Heart left ventricle (tissue), 16 donors: ENCODE measurements around the gene PEPD. TPM values are rescaled to one million over a fixed set of nuclear protein-coding genes. Genes with fewer than 3 reads are reported as not detected.

Experiments used
- ATAC-seq, 4 donors: fragments of 200-7000 bp; cut with Tn5 transposase; one replicate each; pipeline ENCODE4 v1.9.1; 2020 to 2022; ENCODE audit warnings: moderate library complexity in 4 of 4, mild to moderate bottlenecking in 3 of 4, moderate number of reproducible peaks in 1 of 4
- DNase-seq, 5 donors: peaks; one replicate each; pipeline ENCODE4 v3.0.0-alpha.2; 2020
- H3K27ac ChIP-seq, 12 donors: fragments of 200-600 bp; sonication (generic) in 4 of 12; one replicate each; pipeline versions ENCODE4 v1.5.0 to v1.8.0; 2016 to 2022; ENCODE audit warnings: mild to moderate bottlenecking in 2 of 12
- H3K27me3 ChIP-seq, 9 donors: fragments of 200-600 bp; sonication (generic) in 2 of 9; one replicate each; pipeline versions ENCODE4 v1.5.1 to v1.8.0; 2016 to 2022; ENCODE audit warnings: mild to moderate bottlenecking in 3 of 9
- H3K36me3 ChIP-seq, 9 donors: fragments of 200-600 bp; sonication (generic) in 2 of 9; one replicate each; pipeline versions ENCODE4 v1.5.0 to v1.8.0; 2018 to 2022; ENCODE audit warnings: mild to moderate bottlenecking in 2 of 9
- H3K4me1 ChIP-seq, 12 donors: fragments of 200-600 bp; sonication (generic) in 4 of 12; one replicate each; pipeline versions ENCODE4 v1.5.0 to v1.8.0; 2016 to 2022; ENCODE audit warnings: mild to moderate bottlenecking in 3 of 12
- H3K4me3 ChIP-seq, 12 donors: fragments of 200-600 bp; sonication (generic) in 4 of 12; one replicate each; pipeline versions ENCODE4 v1.5.0 to v1.8.0; 2017 to 2022; ENCODE audit warnings: mild to moderate bottlenecking in 9 of 12, moderate library complexity in 4 of 12
- H3K9me3 ChIP-seq, 12 donors: fragments of 200-600 bp; sonication (generic) in 4 of 12; one replicate each; pipeline versions ENCODE4 v1.5.0 to v1.8.0; 2016 to 2022; ENCODE audit warnings: mild to moderate bottlenecking in 1 of 12
- POLR2A ChIP-seq, 2 donors: fragments of 450-650 bp; IDR thresholded peaks; one replicate each; pipeline ENCODE4 v1.6.1; 2017; ENCODE audit warnings: antibody characterized with exemption in 2 of 2, mild to moderate bottlenecking in 2 of 2, moderate library complexity in 2 of 2
- WGBS, 4 donors: extraction: QIAGEN DNeasy Blood & Tissue Kit in 2 of 4; methylation state at CpG; one replicate each; pipeline versions ENCODE4 v1.1.5 to v1.1.7; 2013 to 2018; 5-methylcytosine and 5-hydroxymethylcytosine counted together
- intact Hi-C, 10 donors: fragments of 100-400 bp; cut with DNase I; formaldehyde crosslinking; loops; one replicate each; pipeline versions ENCODE4 v1.11.1 to v1.14.2; 2022
- polyA plus RNA-seq, 2 donors: library from polyadenylated mRNA; stranded (reverse); fragments of 200-250 nt; gene quantifications; one replicate each; pipeline ENCODE4 v1.2.3, GENCODE V29; 2013
- total RNA-seq, 9 donors: library from RNA; depleted of rRNA in 2 of 9; stranded (reverse); fragments of >200 nt in 2 of 9; fragmentation: NEBNext Ultra II Directional in 3 of 9; extraction: Animal tissue kit (Norgen Biotek cat#: 25700) in 3 of 9; gene quantifications; one replicate each; pipeline versions ENCODE4 v1.1.0 to v1.2.4, GENCODE V29; 2016 to 2023
- TF ChIP-seq, protein P1 (sequence below), 12 donors: fragments of 200-600 bp; sonication (generic) in 4 of 12; IDR thresholded peaks; one replicate each; pipeline versions ENCODE4 v1.5.0 to v1.8.0; 2018 to 2022; ENCODE audit warnings: antibody characterized with exemption in 12 of 12, mild to moderate bottlenecking in 5 of 12
- donor health status: ischemic (EF 13 %, LVEDD 7.1; RV severe dilation, severe dysfunction).
- donor health status: healthy with polysubstance abuse.
- donor health status: DM: no; HTN: yes; CAD: no.
- donor health status: DM: no; HTN: no; CAD: no.
- donor health status: ischemic (EF 25% LVEDD 6.9; RV normal size, moderate dysfunction).
- donor health status: ischemic (EF 25% LVEDD 5.7; RV mildly dilated, moderate dysfunction).
- donor health status: healthy.
- donor health status: DM: yes; HTN: yes; CAD: no.
- donor health status: ischemic (EF 35%, LVEDD 5.7; RV mildly dilated, moderate dysfunction).
- donor health status: nonischemic (EF 11% LVEDD 7.7; RV severe dilation, severe dysfunction).
- donor health status: DM: yes; HTN: yes; CAD: no.
- donor health status: PGD.
- donor health status: ischemic (EF 29% LVEDD 5.4; RV normal size, mild dysfunction).
- donor health status: nonischemic (EF 23%, LVEDD 6.1; RV moderate dilation, normal function).

PEPD gene
- total and polyA plus RNA-seq, 11 donors, result 19.4 to 45.7 (median 29.9) TPM

DNA sequence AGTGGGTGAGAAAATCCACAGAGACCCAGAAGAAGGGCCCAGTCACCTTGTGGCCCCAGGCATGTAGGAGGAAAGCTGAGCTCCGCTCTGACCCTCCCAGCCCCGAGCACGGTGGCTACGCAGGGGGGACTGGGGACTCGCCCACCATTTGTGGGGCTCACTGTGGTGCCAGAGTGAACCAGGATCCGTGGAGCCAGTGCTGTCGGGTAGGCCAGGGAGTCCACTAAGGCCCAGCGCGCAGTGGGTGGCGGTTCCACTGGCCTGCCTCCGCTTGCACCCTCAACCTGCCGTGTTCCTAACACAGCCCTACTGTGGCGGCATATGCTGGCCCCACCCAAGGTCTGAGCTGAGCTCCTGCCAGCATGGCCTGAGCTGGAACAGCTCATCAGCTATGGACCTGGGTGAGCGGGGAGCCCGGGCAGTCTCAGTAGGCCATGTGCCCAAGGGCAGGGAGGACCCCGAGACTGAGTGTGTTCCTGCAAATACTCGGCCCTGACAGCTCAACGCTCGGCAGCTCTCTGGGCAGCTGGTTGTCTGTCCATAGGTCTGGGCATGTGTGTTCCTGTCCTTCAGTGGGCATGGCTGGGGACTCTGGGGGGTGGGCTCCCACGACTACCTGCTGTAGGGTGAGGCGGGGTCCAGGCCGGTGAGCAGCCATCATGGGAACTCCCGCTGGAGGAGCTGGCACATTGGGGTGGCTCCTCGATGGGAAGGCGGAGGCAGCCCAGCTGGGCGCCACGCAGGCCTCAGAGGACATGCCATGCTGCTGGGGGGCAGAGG is 111.5 kb downstream of the PEPD start:
- TF ChIP-seq POLR2A (IDR thresholded peaks at IDR 0.05), result no peak
- TF ChIP-seq, protein P1, sequence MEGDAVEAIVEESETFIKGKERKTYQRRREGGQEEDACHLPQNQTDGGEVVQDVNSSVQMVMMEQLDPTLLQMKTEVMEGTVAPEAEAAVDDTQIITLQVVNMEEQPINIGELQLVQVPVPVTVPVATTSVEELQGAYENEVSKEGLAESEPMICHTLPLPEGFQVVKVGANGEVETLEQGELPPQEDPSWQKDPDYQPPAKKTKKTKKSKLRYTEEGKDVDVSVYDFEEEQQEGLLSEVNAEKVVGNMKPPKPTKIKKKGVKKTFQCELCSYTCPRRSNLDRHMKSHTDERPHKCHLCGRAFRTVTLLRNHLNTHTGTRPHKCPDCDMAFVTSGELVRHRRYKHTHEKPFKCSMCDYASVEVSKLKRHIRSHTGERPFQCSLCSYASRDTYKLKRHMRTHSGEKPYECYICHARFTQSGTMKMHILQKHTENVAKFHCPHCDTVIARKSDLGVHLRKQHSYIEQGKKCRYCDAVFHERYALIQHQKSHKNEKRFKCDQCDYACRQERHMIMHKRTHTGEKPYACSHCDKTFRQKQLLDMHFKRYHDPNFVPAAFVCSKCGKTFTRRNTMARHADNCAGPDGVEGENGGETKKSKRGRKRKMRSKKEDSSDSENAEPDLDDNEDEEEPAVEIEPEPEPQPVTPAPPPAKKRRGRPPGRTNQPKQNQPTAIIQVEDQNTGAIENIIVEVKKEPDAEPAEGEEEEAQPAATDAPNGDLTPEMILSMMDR (IDR thresholded peaks at IDR 0.05), result no peak
- no peaks in the 10 kb centered on the region for H3K9me3 ChIP-seq
- intact Hi-C loops, result loop anchor here in 9 of 10 donors (5.0 to 10.0 kb wide), 5 partner anchors 55 to 268 kb away; partner anchors contain the start of gene CEBPA (in 6 of the 9)
- H3K27ac ChIP-seq, result no peak overlapping the region
- H3K27me3 ChIP-seq, result no peaks in the 10 kb centered on the region
- H3K4me3 ChIP-seq, result no peak overlapping the region
- 93 to 96% (median 94%) methylated on average over 21 to 27 of the region's 27 CpGs for WGBS, 4 donors
- peaks cover 0 to 5% (median 0%) of the 10 kb centered on the region in 12 donors for H3K4me1 ChIP-seq
- DNase-seq, result peak in 2 of 5 donors; percentile 15 to 51
- no peak for ATAC-seq
- peaks cover 0 to 22% (median 0%) of the 10 kb centered on the region in 9 donors for H3K36me3 ChIP-seq

DNA sequence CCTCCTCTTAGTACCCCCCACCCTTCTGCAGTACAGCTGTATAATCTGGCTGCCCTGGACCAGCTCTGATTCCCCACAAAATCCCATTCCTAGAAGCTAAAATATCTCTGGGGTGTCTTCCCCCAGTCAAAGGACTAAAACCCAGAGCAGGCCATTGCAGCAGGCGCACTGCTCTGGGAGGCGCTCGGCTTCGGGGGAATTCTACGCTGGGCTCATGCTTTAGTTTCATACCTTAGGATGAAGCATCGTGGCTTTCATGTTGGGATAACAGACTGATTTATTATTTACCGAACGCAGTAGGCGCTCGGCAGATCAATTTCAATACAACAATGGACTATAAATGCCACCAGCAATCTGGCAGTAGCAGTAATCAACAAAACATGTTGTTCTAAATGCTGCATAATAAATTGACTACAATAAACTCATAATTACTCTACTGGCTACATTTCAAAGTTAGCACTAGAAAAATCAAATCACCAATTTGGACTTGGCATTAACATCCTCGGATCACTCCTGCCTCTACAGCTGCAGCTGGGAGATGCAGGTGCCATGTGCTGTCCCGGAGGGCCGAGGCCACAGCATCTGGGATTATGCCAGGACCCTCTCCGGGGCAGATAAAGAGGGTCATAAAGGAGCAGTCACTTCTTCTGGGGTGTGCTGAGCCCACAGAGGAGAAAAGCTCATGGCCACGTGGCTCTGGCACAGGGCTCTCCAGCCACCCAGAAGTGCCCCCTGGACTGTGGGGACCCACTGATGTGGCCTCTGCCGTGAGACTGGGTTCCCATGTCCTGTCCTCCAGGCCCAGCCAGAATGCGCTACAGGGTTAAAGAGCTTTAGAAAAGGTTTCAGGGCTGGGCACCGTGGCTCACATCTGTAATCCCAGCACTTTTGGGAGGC is 112.8 kb downstream of the PEPD start:
- peaks cover 0 to 22% (median 0%) of the 10 kb centered on the region in 9 donors for H3K36me3 ChIP-seq
- no peaks in the 10 kb centered on the region for H3K9me3 ChIP-seq
- no peak for ATAC-seq
- no peaks in the 10 kb centered on the region for H3K27me3 ChIP-seq
- DNase-seq, result peak in 1 of 5 donors; percentile 2
- TF ChIP-seq, protein P1 (IDR thresholded peaks at IDR 0.05), result no peak
- no peak for TF ChIP-seq POLR2A (IDR thresholded peaks at IDR 0.05)
- H3K27ac ChIP-seq, result no peak overlapping the region
- intact Hi-C loops, result loop anchor here in 9 of 10 donors (5.0 to 10.0 kb wide), 5 partner anchors 54 to 266 kb away; partner anchors contain the start of gene CEBPA (in 6 of the 9)
- 85 to 96% (median 89%) methylated on average over 13 to 18 of the region's 18 CpGs for WGBS, 4 donors
- no peak overlapping the region for H3K4me3 ChIP-seq
- peaks cover 0 to 13% (median 0%) of the 10 kb centered on the region in 12 donors for H3K4me1 ChIP-seq

DNA sequence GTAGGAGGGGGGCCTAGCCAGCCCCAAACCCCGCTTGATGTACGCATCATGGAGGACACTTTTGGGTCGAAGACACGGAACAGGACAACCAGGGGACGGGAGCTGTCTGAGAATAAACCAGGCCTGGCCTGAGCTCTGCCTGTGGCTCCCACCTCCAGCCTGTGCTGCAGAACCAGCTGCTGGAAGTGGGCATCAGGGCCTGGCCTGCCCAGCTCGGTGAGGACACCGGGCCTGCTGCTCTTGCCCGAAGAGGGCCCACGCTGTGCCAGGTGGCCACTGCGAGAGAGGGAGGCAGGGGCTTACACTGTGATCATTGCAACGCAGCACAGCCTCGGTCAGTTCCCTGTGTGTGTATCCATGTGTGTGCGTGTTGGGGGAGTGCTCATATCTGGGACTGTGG is 113.5 kb downstream of the PEPD start:
- Histone ChIP-seq H3K9me3 (no peaks in the 10 kb centered on the region), H3K4me3 (no peak overlapping the region), H3K27ac (no peak overlapping the region), H3K27me3 (no peaks in the 10 kb centered on the region), H3K36me3 (peaks cover 0 to 22% (median 0%) of the 10 kb centered on the region in 9 donors), H3K4me1 (peaks cover 0 to 13% (median 0%) of the 10 kb centered on the region in 12 donors)
- WGBS, 4 donors, result 87 to 91% (median 89%) methylated on average over 7 to 13 of the region's 13 CpGs
- intact Hi-C loops, result loop anchor here in 9 of 10 donors (5.0 to 10.0 kb wide), 5 partner anchors 53 to 266 kb away; partner anchors contain the start of gene CEBPA (in 6 of the 9)
- ATAC-seq (no peak), DNase-seq (peak in 1 of 5 donors; percentile 8)
- TF ChIP-seq POLR2A (IDR thresholded peaks at IDR 0.05), result no peak
- TF ChIP-seq, protein P1 (IDR thresholded peaks at IDR 0.05), result no peak
